COR-L47 (cell line): ENCODE measurements around the gene VCL.

Experiments used
- DNase-seq: peaks from one replicate; lab custom pipeline; 2025; lab: John Stamatoyannopoulos, UW

VCL gene

GRCh38 chr10:74076961-74077360, 79.0 kb downstream of the VCL start:
- no peak for DNase-seq

GRCh38 chr10:74077416-74077815, 79.5 kb downstream of the VCL start:
- DNase-seq: no peak

- DNase-seq: no peak
Observed at GRCh38 chr10:74078037-74078436, 80.1 kb downstream of the VCL start.

- DNase-seq: no peak
Observed at GRCh38 chr10:74079028-74079935, 81.4 kb downstream of the VCL start.

GRCh38 chr10:74079936-74080590, 82.1 kb downstream of the VCL start:
- no peak for DNase-seq

GRCh38 chr10:74081192-74081803, 83.4 kb downstream of the VCL start:
- DNase-seq: no peak

GRCh38 chr10:74081941-74082718, 84.2 kb downstream of the VCL start:
- no peak for DNase-seq

GRCh38 chr10:74083304-74083703, 85.4 kb downstream of the VCL start:
- DNase-seq: no peak

GRCh38 chr10:74084955-74085354, 87.0 kb downstream of the VCL start:
- DNase-seq: no peak

GRCh38 chr10:74086317-74086716, 88.4 kb downstream of the VCL start:
- no peak for DNase-seq

- DNase-seq: no peak
Observed at GRCh38 chr10:74088722-74089121, 90.8 kb downstream of the VCL start.

GRCh38 chr10:74092372-74092771, 94.5 kb downstream of the VCL start:
- no peak for DNase-seq

- DNase-seq: no peak
Observed at GRCh38 chr10:74093530-74094164, 95.7 kb downstream of the VCL start.

GRCh38 chr10:74094231-74094630, 96.3 kb downstream of the VCL start:
- no peak for DNase-seq

GRCh38 chr10:74096777-74097176, 98.9 kb downstream of the VCL start:
- no peak for DNase-seq

- no peak for DNase-seq
Observed at GRCh38 chr10:74097776-74098175, 99.9 kb downstream of the VCL start.

GRCh38 chr10:74099420-74099819, 101.5 kb downstream of the VCL start:
- DNase-seq: no peak

GRCh38 chr10:74099836-74100235, 101.9 kb downstream of the VCL start:
- DNase-seq: no peak

GRCh38 chr10:74103560-74104258, 105.8 kb downstream of the VCL start:
- DNase-seq: no peak

GRCh38 chr10:74104480-74104879, 106.6 kb downstream of the VCL start:
- DNase-seq: no peak

- DNase-seq: no peak
Observed at GRCh38 chr10:74104996-74105395, 107.1 kb downstream of the VCL start.
